Ovary (tissue), 3 donors: ENCODE data around the gene AKAP6.

Experiments used
- EP300 ChIP-seq: sonication (generic); formaldehyde crosslinking; IDR thresholded peaks from one replicate; pipeline ENCODE4 v1.6.1; 2017; ENCODE audit warnings: antibody characterized with exemption
- POLR2A ChIP-seq: fragments of 450-650 bp; IDR thresholded peaks from one replicate; pipeline ENCODE4 v1.6.1; 2017; ENCODE audit warnings: antibody characterized with exemption, mild to moderate bottlenecking, moderate library complexity
- TF ChIP-seq, protein P1 (sequence below), 3 donors: fragments of 450-650 bp in 2 of 3; fragments of 200-600 bp in 1 of 3; IDR thresholded peaks; one replicate each; pipeline versions ENCODE4 v1.5.1 to v1.8.0; 2016 to 2022; ENCODE audit warnings: antibody characterized with exemption in 3 of 3, mild to moderate bottlenecking in 1 of 3
- donor health status: DM: no; HTN: no; CAD: no.

DNA sequence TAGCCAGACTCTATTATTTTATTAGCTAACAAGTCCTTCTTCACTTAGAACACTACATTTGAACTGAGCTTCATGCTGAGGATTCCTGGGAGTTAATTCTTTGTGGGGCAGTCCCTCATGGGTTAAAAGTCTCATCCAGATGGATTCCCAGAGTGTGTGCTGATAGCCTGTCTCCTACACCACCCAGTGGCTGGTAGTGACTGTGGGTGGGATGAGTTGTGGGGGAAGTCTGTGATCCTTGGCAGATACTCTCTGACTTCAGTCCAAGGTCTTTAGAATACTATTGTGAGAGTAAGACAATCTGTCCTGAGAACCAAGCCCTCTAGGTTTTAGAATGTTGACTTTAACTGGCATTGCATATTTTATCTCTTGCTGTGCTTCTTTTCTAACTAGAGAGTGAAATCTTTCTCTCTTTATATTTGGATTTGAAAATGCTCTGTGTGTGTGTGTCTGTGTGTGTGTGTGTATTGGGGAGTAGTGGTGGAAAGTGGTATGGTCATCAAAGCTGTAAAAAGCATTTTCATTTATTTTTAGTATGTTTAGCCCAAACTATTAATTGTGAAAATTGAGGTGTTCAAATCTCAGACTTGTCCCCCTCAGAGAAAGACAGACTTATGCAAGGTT, 37.3 kb downstream of the AKAP6 start:
- TF ChIP-seq POLR2A (no peak), EP300 (no peak)
- TF ChIP-seq, protein P1, sequence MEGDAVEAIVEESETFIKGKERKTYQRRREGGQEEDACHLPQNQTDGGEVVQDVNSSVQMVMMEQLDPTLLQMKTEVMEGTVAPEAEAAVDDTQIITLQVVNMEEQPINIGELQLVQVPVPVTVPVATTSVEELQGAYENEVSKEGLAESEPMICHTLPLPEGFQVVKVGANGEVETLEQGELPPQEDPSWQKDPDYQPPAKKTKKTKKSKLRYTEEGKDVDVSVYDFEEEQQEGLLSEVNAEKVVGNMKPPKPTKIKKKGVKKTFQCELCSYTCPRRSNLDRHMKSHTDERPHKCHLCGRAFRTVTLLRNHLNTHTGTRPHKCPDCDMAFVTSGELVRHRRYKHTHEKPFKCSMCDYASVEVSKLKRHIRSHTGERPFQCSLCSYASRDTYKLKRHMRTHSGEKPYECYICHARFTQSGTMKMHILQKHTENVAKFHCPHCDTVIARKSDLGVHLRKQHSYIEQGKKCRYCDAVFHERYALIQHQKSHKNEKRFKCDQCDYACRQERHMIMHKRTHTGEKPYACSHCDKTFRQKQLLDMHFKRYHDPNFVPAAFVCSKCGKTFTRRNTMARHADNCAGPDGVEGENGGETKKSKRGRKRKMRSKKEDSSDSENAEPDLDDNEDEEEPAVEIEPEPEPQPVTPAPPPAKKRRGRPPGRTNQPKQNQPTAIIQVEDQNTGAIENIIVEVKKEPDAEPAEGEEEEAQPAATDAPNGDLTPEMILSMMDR (IDR thresholded peaks at IDR 0.05): no peak
